Measurements from ENCODE around the gene PHC2. TPM values are rescaled to one million over a fixed set of nuclear protein-coding genes. Genes with fewer than 3 reads are reported as not detected.

Gene PHC2
- total and polyA plus RNA-seq, 9 of the 15 experiments (the other 6 are each of a cell fraction or from before 2014, with no cell fraction given): 3.1 to 67.6 (median 34.6) TPM

GRCh38 chr1:33472269-33472980 is 41.5 kb upstream of the PHC2 start, which contains the start of gene ZSCAN20 (continued):
- peak in 1 of 2 experiments; percentile 54; a peak in 2 of 4 replicates for TF ChIP-seq TRIM24 (IDR thresholded peaks at IDR 0.05)
- TF ChIP-seq ZFP36 (IDR thresholded peaks at IDR 0.05; ENCODE audit: low read depth, low read length, partially characterized antibody): no peak
- TF ChIP-seq ZNF41 (CRISPR knock-in tag; conservative IDR thresholded peaks at IDR 0.05): no peak
- TF ChIP-seq HNRNPH1 (optimal IDR thresholded peaks at IDR 0.05; ENCODE audit: low read depth, low read length): no peak
- TF ChIP-seq ATF1 (CRISPR knock-in tag; IDR thresholded peaks at IDR 0.05): no peak
- peak; percentile 82 for TF ChIP-seq ATF1 (tag; IDR thresholded peaks at IDR 0.05)
- no peak for TF ChIP-seq RUNX1 (IDR thresholded peaks at IDR 0.05; ENCODE audit: low read depth)
- TF ChIP-seq ZBTB5 (IDR thresholded peaks at IDR 0.05): no peak
- no peak for TF ChIP-seq ZNF57 (CRISPR knock-in tag; IDR thresholded peaks at IDR 0.05)
- no peak for TF ChIP-seq ZNF785 (CRISPR knock-in tag; IDR thresholded peaks at IDR 0.05)
- no peak for TF ChIP-seq THRA (IDR thresholded peaks at IDR 0.05)
- no peak for TF ChIP-seq HDAC6 (IDR thresholded peaks at IDR 0.05; ENCODE audit: low read depth, low read length)
- no peak for TF ChIP-seq ZNF512 (tag; IDR thresholded peaks at IDR 0.05)
- no peak for TF ChIP-seq ZNF766 (CRISPR knock-in tag; conservative IDR thresholded peaks at IDR 0.05)
- no peak for TF ChIP-seq TCF15 (CRISPR knock-in tag; IDR thresholded peaks at IDR 0.05)
- TF ChIP-seq ZFP30 (CRISPR knock-in tag; IDR thresholded peaks at IDR 0.05; ENCODE audit: borderline replicate concordance): no peak
- TF ChIP-seq IRF2 (CRISPR knock-in tag; IDR thresholded peaks at IDR 0.05): no peak
- no peak for TF ChIP-seq PCBP2 (IDR thresholded peaks at IDR 0.05; ENCODE audit: low read depth, low read length, poor library complexity, severe bottlenecking)
- no peak for TF ChIP-seq SREBF2 (CRISPR knock-in tag; IDR thresholded peaks at IDR 0.05)
- TF ChIP-seq RNF219 (CRISPR knock-in tag; IDR thresholded peaks at IDR 0.05): no peak
- no peak for TF ChIP-seq SNRNP70 (optimal IDR thresholded peaks at IDR 0.05; ENCODE audit: low read depth, low read length)

All from K562 (cell line).